Prostate gland (tissue), 2 donors: ENCODE measurements around the gene PRR9. TPM values are rescaled to one million over a fixed set of nuclear protein-coding genes. Genes with fewer than 3 reads are reported as not detected.

Experiments
- DNase-seq: peaks from one replicate; pipeline ENCODE4 v3.0.0-alpha.2; 2019; ENCODE audit warnings: low spot score
- H3K27ac ChIP-seq, 2 donors: fragments of 200-600 bp; sonication (generic); 2 replicates each; pipeline ENCODE4 v1.5.1; 2017 to 2019
- H3K27me3 ChIP-seq: fragments of 200-600 bp; sonication (generic); replicated peaks from 2 replicates; pipeline ENCODE4 v1.5.1; 2019; ENCODE audit not compliant: insufficient read depth
- H3K36me3 ChIP-seq, 2 donors: fragments of 200-600 bp; sonication (generic); 1 replicate in 1 of 2; 2 replicates in 1 of 2; pipeline versions ENCODE4 v1.5.1 to v1.8.1; 2017 to 2019
- H3K4me1 ChIP-seq: fragments of 200-600 bp; sonication (generic); replicated peaks from 2 replicates; pipeline ENCODE4 v1.5.1; 2019
- H3K4me3 ChIP-seq, 2 donors: fragments of 200-600 bp; sonication (generic); 2 replicates each; pipeline ENCODE4 v1.5.1; 2017 to 2019
- H3K9me3 ChIP-seq: fragments of 200-600 bp; sonication (generic); 2 replicates; pipeline ENCODE4 v1.5.1; 2017
- POLR2A ChIP-seq: fragments of 450-650 bp; IDR thresholded peaks from one replicate; pipeline ENCODE4 v1.6.1; 2016; ENCODE audit warnings: antibody characterized with exemption, mild to moderate bottlenecking
- POLR2AphosphoS5 ChIP-seq: sonication (generic); formaldehyde crosslinking; IDR thresholded peaks from one replicate; pipeline ENCODE4 v1.6.1; 2017; ENCODE audit warnings: antibody characterized with exemption
- whole genome bisulfite sequencing: methylation state at CpG from one replicate; pipeline ENCODE4 v1.1.5; 2018; 5-methylcytosine and 5-hydroxymethylcytosine counted together
- intact Hi-C: fragments of 100-400 bp; cut with DNase I; formaldehyde crosslinking; loops from one replicate; pipeline ENCODE4 v1.14.2; 2022
- total RNA-seq, 2 donors: library from RNA; depleted of rRNA; stranded (reverse); fragments of >200 nt; gene quantifications; one replicate each; pipeline ENCODE4 v1.1.0, GENCODE V29; 2016
- TF ChIP-seq, protein P1 (sequence below), 4 experiments: fragments of 200-600 bp in 2 of 4; fragments of 450-650 bp in 2 of 4; sonication (generic) in 2 of 4; IDR thresholded peaks; 1 replicate in 3 of 4; 2 replicates in 1 of 4; pipeline ENCODE4 v1.5.1; 2016 to 2019; ENCODE audit warnings: antibody characterized with exemption in 4 of 4, mild to moderate bottlenecking in 2 of 4, moderate library complexity in 2 of 4

PRR9 gene
- total RNA-seq, 2 donors from 2014 or later: not detected

DNA sequence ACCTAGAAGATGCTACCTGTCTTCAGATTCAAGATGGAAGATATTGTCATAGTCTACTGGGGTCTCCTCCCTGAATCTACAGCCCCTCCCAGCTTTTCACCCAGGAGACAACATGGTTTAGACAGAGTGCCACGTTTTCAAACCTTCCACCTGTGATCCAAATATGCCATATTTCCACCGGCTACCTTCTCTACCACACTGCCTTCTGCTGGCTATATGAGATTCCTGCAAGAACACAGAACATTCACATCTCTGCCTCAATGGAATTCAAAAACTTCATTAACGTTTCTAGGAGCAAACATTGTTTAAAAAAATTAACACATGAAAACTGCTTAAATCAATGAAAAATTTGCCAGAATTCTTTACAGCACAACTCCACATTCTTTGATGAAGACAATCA lies 27.0 kb upstream of the PRR9 start:
- no peak overlapping the region for H3K4me3 ChIP-seq
- H3K4me1 ChIP-seq: no peaks in the 10 kb centered on the region
- no peaks in the 10 kb centered on the region for H3K9me3 ChIP-seq
- intact Hi-C loops: no loop called here
- WGBS: 13% methylated on average over 3 of the region's 3 CpGs
- H3K27ac ChIP-seq: no peak overlapping the region
- TF ChIP-seq, protein P1, sequence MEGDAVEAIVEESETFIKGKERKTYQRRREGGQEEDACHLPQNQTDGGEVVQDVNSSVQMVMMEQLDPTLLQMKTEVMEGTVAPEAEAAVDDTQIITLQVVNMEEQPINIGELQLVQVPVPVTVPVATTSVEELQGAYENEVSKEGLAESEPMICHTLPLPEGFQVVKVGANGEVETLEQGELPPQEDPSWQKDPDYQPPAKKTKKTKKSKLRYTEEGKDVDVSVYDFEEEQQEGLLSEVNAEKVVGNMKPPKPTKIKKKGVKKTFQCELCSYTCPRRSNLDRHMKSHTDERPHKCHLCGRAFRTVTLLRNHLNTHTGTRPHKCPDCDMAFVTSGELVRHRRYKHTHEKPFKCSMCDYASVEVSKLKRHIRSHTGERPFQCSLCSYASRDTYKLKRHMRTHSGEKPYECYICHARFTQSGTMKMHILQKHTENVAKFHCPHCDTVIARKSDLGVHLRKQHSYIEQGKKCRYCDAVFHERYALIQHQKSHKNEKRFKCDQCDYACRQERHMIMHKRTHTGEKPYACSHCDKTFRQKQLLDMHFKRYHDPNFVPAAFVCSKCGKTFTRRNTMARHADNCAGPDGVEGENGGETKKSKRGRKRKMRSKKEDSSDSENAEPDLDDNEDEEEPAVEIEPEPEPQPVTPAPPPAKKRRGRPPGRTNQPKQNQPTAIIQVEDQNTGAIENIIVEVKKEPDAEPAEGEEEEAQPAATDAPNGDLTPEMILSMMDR (IDR thresholded peaks at IDR 0.05): no peak
- no peak for TF ChIP-seq POLR2A
- no peak for DNase-seq
- no peaks in the 10 kb centered on the region for H3K27me3 ChIP-seq
- H3K36me3 ChIP-seq: no peaks in the 10 kb centered on the region

DNA sequence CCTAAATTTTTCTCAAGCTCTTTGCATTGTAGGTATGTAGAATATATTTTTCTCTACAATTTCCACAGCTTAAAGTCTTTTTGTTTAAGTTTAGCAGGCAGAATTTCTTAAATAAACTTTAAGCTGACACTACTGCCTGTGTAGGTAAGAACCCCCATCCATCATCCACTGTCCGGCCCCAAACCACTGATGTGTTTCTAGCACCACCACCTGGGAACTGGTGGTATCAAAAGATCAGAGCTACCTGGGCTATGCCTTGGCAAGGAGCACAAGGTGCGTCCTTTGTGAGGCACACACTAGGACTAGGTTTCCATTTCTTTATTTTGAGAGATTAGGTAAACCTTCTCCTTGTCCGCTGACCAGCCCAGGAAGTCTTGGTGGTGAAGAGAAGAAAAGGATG lies 24.7 kb upstream of the PRR9 start:
- Histone ChIP-seq H3K27ac (no peak overlapping the region), H3K36me3 (no peaks in the 10 kb centered on the region), H3K9me3 (no peaks in the 10 kb centered on the region), H3K4me1 (no peaks in the 10 kb centered on the region), H3K27me3 (no peaks in the 10 kb centered on the region), H3K4me3 (no peak overlapping the region)
- WGBS: 29% methylated on average over 3 of the region's 3 CpGs
- no peak for DNase-seq
- intact Hi-C loops: no loop called here
- TF ChIP-seq POLR2AphosphoS5: no peak
- TF ChIP-seq POLR2A: no peak
- TF ChIP-seq, protein P1 (IDR thresholded peaks at IDR 0.05): no peak

DNA sequence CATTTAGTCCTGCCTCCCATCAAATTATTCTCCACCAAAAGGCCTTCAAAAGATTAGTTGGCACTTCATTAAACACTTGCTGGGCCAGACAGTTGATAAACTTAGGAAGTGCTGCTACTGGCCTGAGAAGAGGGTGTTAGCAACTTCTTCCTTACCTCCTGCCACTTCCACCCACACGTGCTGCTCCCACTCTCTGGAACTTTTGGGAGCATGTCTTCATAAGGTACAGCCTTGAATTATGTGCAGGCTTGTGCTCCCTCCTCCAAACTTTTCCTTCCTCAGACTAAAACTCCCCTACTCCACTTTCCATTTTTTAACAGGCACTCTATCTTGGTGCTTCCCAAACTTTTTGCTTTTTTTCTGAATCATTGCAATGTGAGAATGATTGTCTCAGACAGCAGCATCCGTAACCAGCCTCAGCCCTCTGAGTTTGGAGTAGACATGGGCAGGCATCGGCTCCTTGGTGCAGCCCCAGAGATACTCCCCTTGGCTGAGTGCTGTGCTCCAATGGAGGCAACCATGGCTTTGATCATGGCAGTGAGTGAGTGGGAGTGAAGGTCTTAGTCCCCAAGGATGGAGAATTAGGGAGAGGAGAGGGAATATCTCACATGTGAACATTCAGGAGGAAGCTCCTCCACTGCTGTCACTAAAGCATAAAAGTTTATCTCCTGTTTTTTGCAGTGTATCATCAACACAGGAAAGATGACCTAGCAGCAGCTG lies 22.9 kb upstream of the PRR9 start:
- Histone ChIP-seq H3K9me3 (no peaks in the 10 kb centered on the region), H3K4me1 (no peaks in the 10 kb centered on the region), H3K27me3 (no peaks in the 10 kb centered on the region), H3K4me3 (no peak overlapping the region), H3K27ac (no peak overlapping the region), H3K36me3 (no peaks in the 10 kb centered on the region)
- DNase-seq: no peak
- 62% methylated on average over 3 of the region's 3 CpGs for WGBS
- TF ChIP-seq, protein P1 (IDR thresholded peaks at IDR 0.05): no peak
- TF ChIP-seq POLR2AphosphoS5 (no peak), POLR2A (no peak)
- intact Hi-C loops: no loop called here

DNA sequence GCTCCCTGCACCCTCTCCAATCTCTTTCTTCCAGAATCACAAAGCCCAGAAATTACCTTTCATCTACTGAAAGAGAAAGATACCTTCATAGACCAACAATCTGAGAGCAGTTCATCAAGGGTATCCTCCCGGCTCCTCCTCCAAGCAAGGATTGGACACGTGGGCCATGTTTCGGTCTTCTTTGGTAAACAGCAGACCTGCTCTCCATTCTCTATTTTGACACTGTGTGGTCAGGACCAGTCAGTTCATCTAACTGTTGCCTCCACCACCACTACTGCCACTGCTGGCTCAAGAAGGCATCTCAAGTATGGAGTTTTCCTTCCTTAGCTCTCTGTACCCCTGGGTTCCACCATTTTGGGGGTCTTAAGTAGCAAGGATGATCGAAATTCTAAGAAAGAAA lies 22.2 kb upstream of the PRR9 start:
- Histone ChIP-seq H3K9me3 (no peaks in the 10 kb centered on the region), H3K36me3 (no peaks in the 10 kb centered on the region), H3K4me1 (no peaks in the 10 kb centered on the region), H3K27ac (no peak overlapping the region), H3K27me3 (no peaks in the 10 kb centered on the region), H3K4me3 (no peak overlapping the region)
- DNase-seq: no peak
- WGBS: 69% methylated on average over 4 of the region's 4 CpGs
- intact Hi-C loops: no loop called here
- no peak for TF ChIP-seq POLR2AphosphoS5
- TF ChIP-seq, protein P1 (IDR thresholded peaks at IDR 0.05): no peak
- TF ChIP-seq POLR2A: no peak

DNA sequence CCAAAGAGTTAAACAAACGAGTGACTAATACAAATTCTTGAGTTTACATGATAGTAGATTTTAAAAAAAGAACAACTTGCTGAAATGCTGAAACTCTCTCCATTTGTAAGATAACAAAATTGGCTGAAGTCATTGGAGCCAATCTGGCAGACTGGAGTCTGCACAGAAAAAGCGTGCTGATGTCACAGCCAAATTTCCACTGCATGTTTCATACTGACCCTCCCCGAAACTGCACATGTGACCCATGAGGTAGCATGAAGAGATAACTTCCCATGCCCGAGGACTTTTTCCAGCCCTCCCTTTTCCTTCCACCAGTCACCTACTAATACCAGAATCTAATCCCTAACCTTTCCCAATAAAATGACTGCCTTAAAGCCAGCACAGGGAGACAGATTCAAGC lies 15.4 kb upstream of the PRR9 start:
- no peak overlapping the region for H3K27ac ChIP-seq
- no peak for DNase-seq
- H3K36me3 ChIP-seq: no peaks in the 10 kb centered on the region
- 78% methylated on average over 4 of the region's 4 CpGs for WGBS
- TF ChIP-seq POLR2A (no peak), POLR2AphosphoS5 (no peak)
- TF ChIP-seq, protein P1 (IDR thresholded peaks at IDR 0.05): no peak
- H3K4me3 ChIP-seq: no peak overlapping the region
- intact Hi-C loops: no loop called here
- no peaks in the 10 kb centered on the region for H3K9me3 ChIP-seq
- H3K4me1 ChIP-seq: no peaks in the 10 kb centered on the region
- no peaks in the 10 kb centered on the region for H3K27me3 ChIP-seq
